ENCODE results near the gene ADGRL1. TPM values are rescaled to one million over a fixed set of nuclear protein-coding genes. Genes with fewer than 3 reads are reported as not detected.

ADGRL1 gene
- total RNA-seq, 1 experiment from 2014 or later, result 9.7 TPM

DNA sequence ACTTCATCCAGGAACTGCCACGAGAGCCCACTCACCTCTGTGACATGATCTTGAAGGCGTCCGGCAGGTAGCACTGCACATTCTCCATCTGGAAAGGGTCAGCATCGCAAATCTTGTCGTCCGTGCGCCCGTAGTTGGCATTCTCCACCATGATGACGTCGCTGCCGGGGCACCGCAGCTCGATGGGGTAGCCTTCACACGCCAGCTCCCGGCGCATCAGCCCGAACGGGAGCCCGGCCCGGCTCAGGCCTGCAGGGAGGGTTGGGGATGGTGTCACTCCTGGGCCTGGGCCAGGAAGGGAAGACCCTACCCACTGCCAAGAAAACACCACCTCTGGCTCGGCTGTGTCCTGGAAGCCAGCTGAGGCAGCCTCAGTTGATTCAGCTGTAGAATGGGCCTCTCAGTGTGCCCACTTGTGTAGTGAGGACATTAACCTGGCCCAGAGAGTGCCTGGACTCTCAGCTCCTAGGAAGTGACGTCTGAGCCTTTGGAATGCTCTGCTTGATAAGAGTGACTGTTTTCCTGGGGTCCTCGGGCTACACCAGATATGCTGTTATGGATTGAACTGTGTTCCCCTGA lies 28.4 kb downstream of the ADGRL1 start:
- no peaks in the 10 kb centered on the region for H3K9me3 ChIP-seq
- no peak overlapping the region for H3K4me3 ChIP-seq
- no peaks in the 10 kb centered on the region for H3K27me3 ChIP-seq
- DNase-seq, result no peak
- peaks cover 11% of the 10 kb centered on the region for H3K36me3 ChIP-seq

DNA sequence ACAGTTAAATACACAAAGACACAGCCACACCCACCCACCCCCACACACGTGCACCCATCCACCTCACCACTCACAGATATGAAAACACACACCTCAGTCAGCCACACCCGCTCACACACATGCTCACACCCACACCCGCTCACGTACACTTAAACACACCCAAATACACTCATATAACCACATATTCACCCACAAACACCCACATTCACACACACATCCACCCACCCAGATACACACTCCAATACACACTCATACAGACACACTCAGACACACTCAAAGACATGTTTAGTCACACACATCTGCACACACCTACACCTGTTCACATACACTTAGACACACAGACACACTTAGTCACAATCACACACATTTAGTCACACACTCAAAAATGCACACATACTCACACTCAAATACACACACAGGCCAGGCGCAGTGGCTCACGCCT lies 30.6 kb downstream of the ADGRL1 start:
- H3K9me3 ChIP-seq, result no peaks in the 10 kb centered on the region
- H3K4me3 ChIP-seq, result no peak overlapping the region
- no peak for DNase-seq
- peaks cover 15% of the 10 kb centered on the region for H3K36me3 ChIP-seq
- H3K27me3 ChIP-seq, result no peaks in the 10 kb centered on the region

DNA sequence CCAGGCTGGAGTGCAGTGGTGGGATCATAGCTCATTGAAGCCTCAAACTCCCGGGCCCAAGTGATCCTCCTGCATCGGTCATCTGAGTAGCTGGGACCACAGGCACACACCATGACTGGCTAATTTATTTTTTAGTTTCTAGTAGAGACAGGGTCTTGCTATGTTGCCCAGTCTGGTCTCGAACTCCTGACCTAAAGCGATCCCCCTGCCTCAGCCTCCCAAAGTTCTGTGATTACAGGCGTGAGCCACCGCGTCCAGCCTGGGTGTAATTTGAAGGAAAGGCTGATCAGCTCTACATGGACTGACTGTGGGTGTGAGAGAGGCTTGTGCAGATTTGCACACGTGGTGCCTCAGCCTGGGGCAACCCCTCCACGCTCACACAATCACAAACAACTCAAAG lies 31.1 kb downstream of the ADGRL1 start:
- peaks cover 19% of the 10 kb centered on the region for H3K36me3 ChIP-seq
- DNase-seq, result no peak
- no peaks in the 10 kb centered on the region for H3K9me3 ChIP-seq
- H3K27me3 ChIP-seq, result no peaks in the 10 kb centered on the region
- no peak overlapping the region for H3K4me3 ChIP-seq

DNA sequence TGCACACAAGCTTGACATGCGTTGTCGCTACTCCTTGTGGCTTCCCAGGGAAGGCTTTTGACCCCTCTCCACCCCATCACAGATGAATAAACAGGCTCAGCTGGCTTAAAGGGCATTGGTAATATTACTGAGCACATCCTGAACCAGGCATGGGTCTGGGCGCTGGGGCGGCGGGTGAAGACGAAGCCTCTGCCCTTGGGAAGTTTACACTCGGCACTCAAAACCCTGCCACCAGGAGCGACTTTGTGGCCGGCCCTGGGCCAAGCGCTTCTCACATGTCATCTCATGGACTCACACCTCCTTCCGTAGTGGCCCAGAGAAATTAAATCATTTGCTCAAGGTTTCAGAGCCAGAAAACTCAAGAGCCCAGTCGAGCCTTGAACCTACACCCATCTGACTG lies 37.0 kb downstream of the ADGRL1 start:
- H3K36me3 ChIP-seq, result peaks cover 8% of the 10 kb centered on the region; the same call in 1 of the 2 replicates
- H3K4me3 ChIP-seq, result no peak overlapping the region
- DNase-seq, result no peak
- no peaks in the 10 kb centered on the region for H3K27me3 ChIP-seq
- no peaks in the 10 kb centered on the region for H3K9me3 ChIP-seq

DNA sequence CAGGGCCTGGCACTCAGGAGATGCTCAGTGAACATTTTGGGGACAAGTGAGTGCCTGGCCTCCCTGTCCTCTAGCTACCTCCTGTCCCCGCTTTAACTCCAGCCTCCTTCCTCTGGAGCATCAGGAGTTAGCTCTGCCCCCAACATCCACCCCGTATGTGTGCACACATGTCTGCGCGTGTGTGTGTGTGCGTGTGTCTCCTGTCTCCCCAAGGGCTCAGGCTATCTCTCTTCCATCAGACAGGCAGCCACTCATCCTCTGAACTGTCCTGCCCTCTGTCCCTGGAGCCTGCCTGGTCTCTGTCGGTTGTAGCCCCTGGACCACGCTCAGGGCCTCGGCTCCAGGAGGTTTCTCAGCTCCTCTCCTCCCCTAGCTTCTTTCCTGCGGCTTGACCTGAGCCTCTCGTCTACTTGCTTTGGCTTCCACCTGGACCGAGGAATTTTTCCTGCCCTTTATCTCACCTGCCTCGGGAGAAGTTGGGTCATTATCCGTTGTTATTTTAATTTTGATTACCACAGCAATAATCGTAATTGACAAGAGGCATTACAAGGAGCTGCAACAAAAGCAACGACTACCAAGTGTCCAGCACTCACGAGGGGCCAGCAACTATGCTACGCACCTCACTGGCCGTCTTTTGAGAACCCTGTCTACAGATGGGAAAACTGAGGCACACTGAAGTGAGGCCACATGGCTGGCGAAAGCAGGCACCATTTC lies 37.6 kb downstream of the ADGRL1 start:
- Histone ChIP-seq H3K9me3 (no peaks in the 10 kb centered on the region), H3K4me3 (no peak overlapping the region), H3K27me3 (no peaks in the 10 kb centered on the region), H3K36me3 (peaks cover 8% of the 10 kb centered on the region; the same call in 1 of the 2 replicates)
- no peak for DNase-seq

DNA sequence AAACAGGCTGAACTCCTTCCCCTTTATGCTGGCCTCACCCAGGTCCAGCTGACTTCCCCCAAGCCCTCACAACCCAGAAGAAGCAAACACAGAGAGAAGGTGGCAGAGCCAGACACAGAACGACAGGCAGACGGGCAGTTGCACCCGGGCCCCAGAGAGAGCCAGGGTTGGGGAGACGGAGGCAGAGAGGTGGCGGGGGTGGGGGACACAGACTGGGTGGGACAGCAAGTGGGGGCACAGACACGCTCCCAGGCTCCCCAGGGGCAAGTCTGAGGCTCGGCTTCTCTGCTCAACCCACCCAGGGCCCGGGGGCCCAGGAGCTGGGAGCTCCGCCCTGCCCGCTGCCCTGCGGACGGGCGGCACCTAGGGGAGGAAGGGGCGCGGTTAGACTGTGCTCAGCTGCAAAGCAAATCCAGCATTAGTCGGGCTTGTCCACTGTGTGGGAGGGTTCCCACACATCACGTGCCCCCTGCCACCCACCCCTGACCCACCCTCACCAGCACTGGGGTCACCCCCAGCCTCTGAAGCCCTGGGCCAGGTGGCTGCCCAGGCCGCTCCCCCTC lies 38.3 kb downstream of the ADGRL1 start:
- DNase-seq, result no peak
- H3K4me3 ChIP-seq, result no peak overlapping the region

DNA sequence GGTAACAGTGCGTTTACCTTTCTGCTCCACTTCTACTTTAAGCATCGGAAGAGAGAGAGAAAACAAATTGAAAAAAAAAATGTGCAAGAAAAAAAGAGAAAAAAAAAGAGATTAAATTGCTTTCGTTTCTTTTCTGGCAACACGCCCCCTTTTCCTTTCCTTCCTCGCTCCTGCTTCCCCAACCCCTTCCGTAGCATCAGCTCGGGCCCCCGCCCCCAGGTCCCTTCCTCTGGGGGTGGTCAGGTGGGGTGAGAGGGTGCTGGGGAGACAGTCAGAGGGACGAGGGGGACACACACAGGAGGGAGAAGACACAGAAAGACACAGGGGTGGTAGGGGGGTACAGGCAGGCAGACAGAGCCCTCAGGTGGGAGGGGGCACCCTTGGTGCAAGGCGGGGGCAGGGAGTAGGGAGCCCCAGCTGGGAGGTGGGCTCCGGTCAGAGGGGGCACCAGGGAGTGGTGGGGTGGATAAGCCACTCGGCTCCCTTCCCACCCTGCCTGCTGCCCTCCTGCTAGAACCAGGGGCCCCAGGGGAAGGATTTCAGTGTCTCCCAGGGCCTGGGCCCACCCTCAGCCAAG lies 38.9 kb downstream of the ADGRL1 start:
- H3K9me3 ChIP-seq, result no peaks in the 10 kb centered on the region
- H3K36me3 ChIP-seq, result peaks cover 8% of the 10 kb centered on the region; the same call in 1 of the 2 replicates
- H3K4me3 ChIP-seq, result no peak overlapping the region
- no peaks in the 10 kb centered on the region for H3K27me3 ChIP-seq
- DNase-seq, result no peak

More for the DNA sequence above, 38.3 kb downstream of the ADGRL1 start:
- no peaks in the 10 kb centered on the region for H3K27me3 ChIP-seq
- H3K36me3 ChIP-seq, result peaks cover 8% of the 10 kb centered on the region; the same call in 1 of the 2 replicates
- no peaks in the 10 kb centered on the region for H3K9me3 ChIP-seq

DNA sequence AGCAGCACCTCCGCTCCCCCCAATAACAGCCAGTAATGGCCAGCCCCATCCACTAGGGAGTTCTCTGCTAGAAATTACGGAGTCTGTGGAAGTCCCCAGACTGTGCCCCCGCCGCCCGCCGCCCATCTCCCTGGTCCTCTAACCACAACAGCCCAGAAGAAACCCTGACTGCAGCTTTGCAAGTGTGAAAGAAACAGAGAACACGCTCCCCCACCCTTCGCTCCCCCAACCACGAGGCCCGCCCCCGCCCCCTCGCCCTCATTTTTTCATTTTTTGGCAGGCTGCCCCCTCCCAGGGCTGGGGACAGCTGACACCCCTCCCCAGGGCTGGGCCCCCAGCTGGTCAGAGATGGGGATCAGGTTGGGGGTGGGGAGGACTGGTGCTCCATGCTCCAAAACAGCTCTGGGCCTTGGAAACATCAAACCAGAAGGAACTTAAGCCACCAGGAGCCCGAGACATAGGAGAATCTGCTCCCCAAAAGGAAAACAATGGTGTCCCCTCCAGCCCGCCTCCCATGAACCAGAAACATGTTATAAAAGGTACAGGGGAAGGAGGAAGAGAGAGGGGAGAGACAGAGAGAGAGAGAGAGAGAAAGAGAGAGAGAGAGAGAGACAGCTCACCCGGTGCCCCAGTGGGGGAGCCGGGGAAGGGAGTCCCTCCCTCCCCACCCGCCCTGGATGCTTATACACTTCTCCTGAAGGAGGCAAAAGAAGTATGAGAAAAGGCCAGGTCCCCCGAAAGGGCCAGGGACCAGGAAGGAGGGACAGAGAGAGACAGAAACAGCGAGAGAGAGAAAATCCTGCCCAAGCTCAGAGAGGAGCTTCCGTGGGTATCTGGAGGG lies 39.8 kb downstream of the ADGRL1 start:
- Histone ChIP-seq H3K27me3 (no peaks in the 10 kb centered on the region), H3K9me3 (no peaks in the 10 kb centered on the region), H3K36me3 (peaks cover 8% of the 10 kb centered on the region; the same call in 1 of the 2 replicates), H3K4me3 (no peak overlapping the region)
- no peak for DNase-seq

DNA sequence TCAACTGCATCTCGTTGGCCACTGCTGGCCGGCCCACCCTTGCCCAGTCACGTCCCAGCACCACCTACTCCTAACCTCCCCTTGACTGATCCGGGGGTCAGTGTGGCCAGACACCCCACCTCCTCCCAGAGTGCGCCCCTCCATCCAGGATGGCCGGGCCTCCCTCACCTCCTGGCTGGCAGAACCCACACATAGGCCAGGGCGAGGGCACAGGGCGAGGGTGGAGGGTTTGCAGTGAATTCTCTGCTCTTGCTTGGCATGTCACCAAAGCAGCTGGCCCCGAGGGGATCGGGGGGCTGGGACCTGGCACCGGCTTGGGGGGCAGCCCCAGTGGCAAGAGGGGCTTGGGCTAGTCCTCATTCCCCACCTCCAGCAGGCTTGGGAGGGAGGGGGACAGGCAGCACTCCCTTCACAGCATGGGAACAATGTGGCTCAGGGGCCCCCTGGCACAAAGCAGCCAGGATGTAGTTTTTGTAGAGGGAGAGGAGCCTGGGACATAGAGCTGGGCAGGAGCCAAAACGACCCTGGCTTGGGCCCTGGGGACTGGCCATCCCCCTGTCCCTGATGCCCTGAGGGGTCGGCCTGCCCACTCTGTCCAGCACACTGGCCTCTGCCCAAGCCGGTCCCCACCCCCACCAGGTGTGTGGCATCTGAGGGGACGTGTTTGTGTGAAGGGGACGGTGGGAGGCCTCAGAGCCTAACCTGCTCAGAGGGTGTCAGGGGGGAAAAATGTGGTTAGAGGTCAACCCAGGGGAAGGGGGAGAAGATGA lies 41.1 kb downstream of the ADGRL1 start:
- Histone ChIP-seq H3K4me3 (no peak overlapping the region), H3K27me3 (no peaks in the 10 kb centered on the region), H3K9me3 (no peaks in the 10 kb centered on the region), H3K36me3 (no peaks in the 10 kb centered on the region)
- DNase-seq, result no peak

DNA sequence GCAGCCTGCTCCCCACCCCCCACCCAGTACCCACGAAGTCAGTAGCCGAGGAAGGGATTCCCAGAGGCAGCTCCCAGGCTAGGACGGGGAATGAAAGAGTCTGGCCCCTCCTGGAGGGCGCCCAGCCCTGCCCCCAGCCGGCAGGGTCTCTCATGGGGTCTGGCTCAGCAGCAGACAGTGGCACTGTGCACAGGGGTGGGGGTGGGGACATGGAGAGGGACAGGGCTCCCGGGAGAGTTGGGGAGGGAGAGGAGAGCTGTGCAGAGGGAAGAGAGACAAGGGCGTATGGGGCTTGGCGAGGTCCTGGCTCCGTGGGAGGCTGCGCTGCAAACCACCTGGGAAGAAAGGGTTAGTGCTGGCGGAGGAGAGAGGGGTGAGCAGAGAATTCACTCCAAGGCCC lies 41.9 kb downstream of the ADGRL1 start:
- DNase-seq, result no peak
- Histone ChIP-seq H3K36me3 (no peaks in the 10 kb centered on the region), H3K9me3 (no peaks in the 10 kb centered on the region), H3K27me3 (no peaks in the 10 kb centered on the region), H3K4me3 (no peak overlapping the region)

DNA sequence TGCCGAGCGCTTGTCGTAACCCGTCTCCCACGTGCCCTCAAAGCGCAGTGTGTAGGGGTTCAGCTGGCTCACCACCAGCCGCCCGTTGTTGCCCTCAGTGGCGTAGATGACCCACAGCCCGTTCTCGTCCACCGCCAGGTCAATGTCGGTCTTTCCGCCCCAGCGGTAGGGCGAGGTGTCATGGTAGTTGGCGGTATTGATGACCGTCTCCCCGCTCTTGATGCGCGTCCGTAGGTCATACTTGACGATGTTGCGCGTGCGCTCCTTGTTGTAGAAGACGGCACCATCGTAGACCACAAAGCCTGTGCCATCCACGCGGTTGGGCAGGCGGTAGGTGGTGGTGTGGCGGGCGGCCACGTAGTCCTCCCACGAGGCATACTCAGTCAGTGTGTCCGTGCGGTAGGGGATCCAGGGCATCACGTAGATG lies 43.1 kb downstream of the ADGRL1 start:
- DNase-seq, result no peak
- Histone ChIP-seq H3K9me3 (no peaks in the 10 kb centered on the region), H3K27me3 (no peaks in the 10 kb centered on the region), H3K4me3 (no peak overlapping the region), H3K36me3 (peaks cover 1% of the 10 kb centered on the region; the same call in 1 of the 2 replicates)

DNA sequence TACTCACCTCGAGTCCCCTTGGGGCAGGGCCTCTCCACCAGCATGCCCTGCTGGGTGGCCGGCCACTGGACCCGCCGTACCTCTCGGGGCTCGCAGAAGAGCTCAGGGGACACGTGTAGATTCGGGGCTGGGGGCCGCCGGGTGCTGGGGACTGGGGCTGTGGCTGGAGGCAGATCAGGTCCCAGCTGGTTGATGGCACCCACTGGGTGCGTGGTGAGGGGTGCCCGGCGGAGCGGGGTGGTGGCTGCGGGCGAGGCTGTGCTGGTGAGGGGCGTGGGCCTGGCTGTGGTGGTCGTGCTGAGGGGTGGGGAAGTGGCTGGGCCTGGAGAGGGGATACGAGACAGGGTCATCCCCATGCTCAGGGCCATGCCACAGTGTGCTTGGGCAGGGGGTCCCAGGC lies 44.7 kb downstream of the ADGRL1 start:
- Histone ChIP-seq H3K4me3 (no peak overlapping the region), H3K9me3 (no peaks in the 10 kb centered on the region), H3K27me3 (no peaks in the 10 kb centered on the region), H3K36me3 (peaks cover 2% of the 10 kb centered on the region)
- DNase-seq, result no peak

DNA sequence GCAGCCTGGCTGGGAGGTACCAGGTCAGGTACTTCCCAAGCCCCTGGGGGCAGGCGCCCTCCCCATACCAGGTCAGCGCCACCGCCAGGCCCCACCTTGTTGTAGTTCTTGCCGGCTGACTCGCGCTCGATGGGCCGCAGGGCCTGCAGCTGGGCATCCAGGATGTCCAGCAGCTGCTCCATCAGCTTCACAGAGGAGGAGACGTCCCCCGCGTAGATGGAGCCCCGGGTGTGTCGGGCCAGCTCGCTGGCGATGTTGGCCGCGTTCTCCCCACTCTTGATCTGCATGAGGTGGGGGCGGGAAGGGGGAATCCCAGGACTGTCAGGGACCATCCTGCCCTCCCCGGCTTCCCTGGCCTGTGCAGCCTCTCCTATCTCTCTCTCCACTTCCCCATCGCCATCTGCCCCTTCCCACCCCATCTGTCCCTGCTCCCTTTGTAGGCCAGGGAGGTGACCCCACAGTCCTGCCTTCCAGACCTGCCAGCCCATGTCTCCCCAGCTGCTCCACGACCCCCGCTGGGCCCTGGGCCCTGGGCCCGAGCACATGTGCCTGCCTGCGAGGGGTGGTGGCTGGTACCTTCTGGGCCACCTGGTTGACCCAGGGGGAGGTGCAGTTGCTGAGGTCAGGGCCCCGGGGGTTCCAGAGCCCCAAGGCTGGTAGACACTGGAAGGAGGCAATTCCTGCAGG lies 45.8 kb downstream of the ADGRL1 start:
- Histone ChIP-seq H3K9me3 (no peaks in the 10 kb centered on the region), H3K27me3 (no peaks in the 10 kb centered on the region), H3K4me3 (no peak overlapping the region), H3K36me3 (peaks cover 8% of the 10 kb centered on the region)
- no peak for DNase-seq

DNA sequence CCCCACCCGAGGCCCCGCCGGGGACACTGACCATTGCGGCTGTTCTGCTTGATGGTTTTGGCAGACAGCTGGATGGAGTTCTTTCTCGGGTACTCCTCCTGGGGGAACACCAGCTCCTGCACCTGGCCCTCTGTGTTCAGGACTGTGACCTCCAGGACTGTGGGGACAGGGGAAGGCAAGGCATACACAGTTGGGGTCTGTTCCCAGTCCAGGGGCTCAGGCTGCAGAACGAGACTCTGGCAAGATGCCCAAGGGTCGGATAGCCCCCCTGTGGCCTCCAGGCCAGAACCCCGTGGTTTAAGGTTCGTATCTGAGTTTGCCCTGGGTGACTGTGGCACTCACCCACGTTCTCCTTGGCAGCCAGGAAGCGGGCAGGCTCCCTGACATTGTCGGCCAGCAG lies 46.9 kb downstream of the ADGRL1 start:
- peaks cover 5% of the 10 kb centered on the region; the same call in 1 of the 2 replicates for H3K9me3 ChIP-seq
- no peak for DNase-seq
- no peaks in the 10 kb centered on the region for H3K27me3 ChIP-seq
- peaks cover 19% of the 10 kb centered on the region for H3K36me3 ChIP-seq
- no peak overlapping the region for H3K4me3 ChIP-seq

DNA sequence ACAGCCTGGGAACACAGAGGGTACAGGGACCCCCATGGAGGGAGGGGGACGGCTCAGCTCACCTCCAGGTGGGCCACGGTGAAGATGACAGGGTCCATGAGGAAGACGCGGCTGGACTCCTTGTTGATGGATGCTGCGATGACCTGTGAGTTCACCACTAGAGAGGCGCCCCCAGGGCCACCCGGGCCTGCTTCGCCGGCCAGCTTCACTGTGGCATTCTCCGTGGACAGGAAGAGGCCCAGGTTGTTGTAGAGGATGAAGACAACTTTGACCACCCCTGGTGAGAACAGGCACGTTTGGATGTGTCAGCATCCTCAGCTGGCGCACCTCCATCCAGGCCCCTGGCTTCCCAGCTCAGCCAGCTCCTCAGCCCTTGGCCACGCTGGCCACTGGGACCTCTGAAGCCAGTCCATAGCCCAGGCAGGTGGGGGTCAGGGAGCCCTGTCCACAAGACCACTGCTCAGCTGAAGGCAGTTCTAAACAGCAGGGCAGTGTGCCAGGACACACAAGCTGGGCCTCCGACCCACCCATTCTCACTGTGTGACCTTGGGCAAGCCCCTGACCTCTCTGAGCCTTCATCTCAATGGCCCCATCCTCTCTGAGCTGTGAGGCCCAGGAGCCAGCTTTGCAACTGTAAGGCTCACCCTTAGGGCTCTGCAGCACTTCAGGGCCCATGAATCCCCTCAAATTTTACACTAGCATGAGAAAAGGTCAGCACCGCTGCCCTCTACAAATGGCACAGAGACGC lies 47.5 kb downstream of the ADGRL1 start:
- no peak for DNase-seq
- Histone ChIP-seq H3K9me3 (peaks cover 5% of the 10 kb centered on the region; the same call in 1 of the 2 replicates), H3K27me3 (no peaks in the 10 kb centered on the region), H3K4me3 (no peak overlapping the region), H3K36me3 (peaks cover 21% of the 10 kb centered on the region)

Data from MG63 (cell line).